Measurements from ENCODE around the gene ADCY7.

The ADCY7 gene

GRCh38 chr16:50252874-50253513 is 13.4 kb upstream of the ADCY7 start:
- H3K4me3 ChIP-seq (ENCODE audit: low read length), result no peak overlapping the region
- H3K27ac ChIP-seq (ENCODE audit: low read length), result no peak overlapping the region
- H3K4me1 ChIP-seq (ENCODE audit: insufficient read depth, low read length), result no peaks in the 10 kb centered on the region
- H3K9ac ChIP-seq (ENCODE audit: low read depth, low read length), result no peak overlapping the region
- H3K36me3 ChIP-seq (ENCODE audit: insufficient read depth, low read depth, low read length), result no peaks in the 10 kb centered on the region
- no peaks in the 10 kb centered on the region for H3K9me3 ChIP-seq (ENCODE audit: insufficient read depth, low read depth, low read length)
- no peaks in the 10 kb centered on the region for H3K27me3 ChIP-seq (ENCODE audit: insufficient read depth, low read length)

DNA sequence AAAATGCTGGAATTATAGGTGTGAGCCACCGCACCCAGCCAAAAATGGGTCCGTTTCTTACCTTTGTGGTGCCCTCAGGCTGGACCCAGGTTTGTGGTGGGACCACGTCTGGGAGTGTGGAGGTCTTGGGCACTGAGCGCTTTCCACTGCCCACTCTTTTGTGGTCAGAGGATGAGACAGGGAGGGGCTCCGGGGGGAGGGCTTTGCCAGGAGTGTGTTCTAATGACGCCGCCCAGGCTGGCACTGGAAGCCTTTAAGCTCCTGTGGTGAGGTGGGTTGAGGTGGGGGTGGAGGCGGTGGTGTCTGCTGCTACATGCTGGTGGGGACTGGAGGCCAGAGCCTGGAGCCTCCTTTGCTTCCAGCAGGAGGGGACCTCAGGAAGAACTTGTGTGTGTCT is 12.8 kb upstream of the ADCY7 start:
- H3K9ac ChIP-seq (ENCODE audit: low read depth, low read length), result no peak overlapping the region
- no peaks in the 10 kb centered on the region for H3K9me3 ChIP-seq (ENCODE audit: insufficient read depth, low read depth, low read length)
- no peak overlapping the region for H3K27ac ChIP-seq (ENCODE audit: low read length)
- no peaks in the 10 kb centered on the region for H3K4me1 ChIP-seq (ENCODE audit: insufficient read depth, low read length)
- no peak overlapping the region for H3K4me3 ChIP-seq (ENCODE audit: low read length)
- no peaks in the 10 kb centered on the region for H3K36me3 ChIP-seq (ENCODE audit: insufficient read depth, low read depth, low read length)
- no peaks in the 10 kb centered on the region for H3K27me3 ChIP-seq (ENCODE audit: insufficient read depth, low read length)

DNA sequence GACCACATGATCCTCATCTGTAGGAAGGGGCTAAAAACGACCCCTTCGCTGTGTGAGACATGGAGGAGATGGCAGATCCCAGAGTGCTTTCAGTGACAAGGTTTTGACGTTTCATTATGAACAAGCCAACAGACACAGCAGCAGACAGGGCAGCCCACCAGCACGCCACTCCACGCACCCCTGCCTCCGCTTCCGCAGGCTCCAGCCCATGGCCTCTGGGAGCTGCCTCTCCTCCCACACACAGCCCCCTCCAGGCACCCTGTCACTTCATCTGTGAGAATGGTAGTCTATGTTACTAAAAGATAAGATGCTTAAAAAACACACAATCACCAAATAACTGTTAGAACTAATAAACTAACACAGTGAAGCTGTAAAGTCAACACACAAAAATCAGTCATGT is 12.3 kb upstream of the ADCY7 start:
- no peaks in the 10 kb centered on the region for H3K9me3 ChIP-seq (ENCODE audit: insufficient read depth, low read depth, low read length)
- no peaks in the 10 kb centered on the region for H3K27me3 ChIP-seq (ENCODE audit: insufficient read depth, low read length)
- H3K27ac ChIP-seq (ENCODE audit: low read length), result no peak overlapping the region
- H3K4me1 ChIP-seq (ENCODE audit: insufficient read depth, low read length), result no peaks in the 10 kb centered on the region
- H3K36me3 ChIP-seq (ENCODE audit: insufficient read depth, low read depth, low read length), result no peaks in the 10 kb centered on the region
- H3K9ac ChIP-seq (ENCODE audit: low read depth, low read length), result no peak overlapping the region
- no peak overlapping the region for H3K4me3 ChIP-seq (ENCODE audit: low read length)

- Histone ChIP-seq H3K4me1 (ENCODE audit: insufficient read depth, low read length) (peaks cover 3% of the 10 kb centered on the region; the same call in 1 of the 2 replicates), H3K36me3 (ENCODE audit: insufficient read depth, low read depth, low read length) (no peaks in the 10 kb centered on the region), H3K4me3 (ENCODE audit: low read length) (no peak overlapping the region), H3K9me3 (ENCODE audit: insufficient read depth, low read depth, low read length) (no peaks in the 10 kb centered on the region), H3K27me3 (ENCODE audit: insufficient read depth, low read length) (no peaks in the 10 kb centered on the region), H3K9ac (ENCODE audit: low read depth, low read length) (no peak overlapping the region), H3K27ac (ENCODE audit: low read length) (no peak overlapping the region)
Observed at GRCh38 chr16:50255538-50255937, 10.8 kb upstream of the ADCY7 start.

GRCh38 chr16:50256604-50257003 is 9.7 kb upstream of the ADCY7 start:
- no peak overlapping the region for H3K4me3 ChIP-seq (ENCODE audit: low read length)
- H3K27me3 ChIP-seq (ENCODE audit: insufficient read depth, low read length), result no peaks in the 10 kb centered on the region
- H3K4me1 ChIP-seq (ENCODE audit: insufficient read depth, low read length), result peaks cover 3% of the 10 kb centered on the region; the same call in 1 of the 2 replicates
- no peak overlapping the region for H3K27ac ChIP-seq (ENCODE audit: low read length)
- H3K9ac ChIP-seq (ENCODE audit: low read depth, low read length), result no peak overlapping the region
- no peaks in the 10 kb centered on the region for H3K36me3 ChIP-seq (ENCODE audit: insufficient read depth, low read depth, low read length)
- H3K9me3 ChIP-seq (ENCODE audit: insufficient read depth, low read depth, low read length), result no peaks in the 10 kb centered on the region

- no peak overlapping the region for H3K4me3 ChIP-seq (ENCODE audit: low read length)
- H3K4me1 ChIP-seq (ENCODE audit: insufficient read depth, low read length), result peaks cover 3% of the 10 kb centered on the region; the same call in 1 of the 2 replicates
- no peaks in the 10 kb centered on the region for H3K27me3 ChIP-seq (ENCODE audit: insufficient read depth, low read length)
- H3K9me3 ChIP-seq (ENCODE audit: insufficient read depth, low read depth, low read length), result no peaks in the 10 kb centered on the region
- H3K36me3 ChIP-seq (ENCODE audit: insufficient read depth, low read depth, low read length), result no peaks in the 10 kb centered on the region
- H3K27ac ChIP-seq (ENCODE audit: low read length), result no peak overlapping the region
- H3K9ac ChIP-seq (ENCODE audit: low read depth, low read length), result no peak overlapping the region
Observed at GRCh38 chr16:50257876-50258275, 8.5 kb upstream of the ADCY7 start.

GRCh38 chr16:50259334-50260205 is 6.8 kb upstream of the ADCY7 start:
- Histone ChIP-seq H3K9me3 (ENCODE audit: insufficient read depth, low read depth, low read length) (no peaks in the 10 kb centered on the region), H3K4me3 (ENCODE audit: low read length) (no peak overlapping the region), H3K36me3 (ENCODE audit: insufficient read depth, low read depth, low read length) (no peaks in the 10 kb centered on the region), H3K9ac (ENCODE audit: low read depth, low read length) (no peak overlapping the region), H3K4me1 (ENCODE audit: insufficient read depth, low read length) (peaks cover 3% of the 10 kb centered on the region; the same call in 1 of the 2 replicates), H3K27ac (ENCODE audit: low read length) (no peak overlapping the region), H3K27me3 (ENCODE audit: insufficient read depth, low read length) (no peaks in the 10 kb centered on the region)

GRCh38 chr16:50260206-50261159 is 5.9 kb upstream of the ADCY7 start:
- no peak overlapping the region for H3K9ac ChIP-seq (ENCODE audit: low read depth, low read length)
- H3K4me1 ChIP-seq (ENCODE audit: insufficient read depth, low read length), result peaks cover 3% of the 10 kb centered on the region; the same call in 1 of the 2 replicates
- no peaks in the 10 kb centered on the region for H3K36me3 ChIP-seq (ENCODE audit: insufficient read depth, low read depth, low read length)
- H3K9me3 ChIP-seq (ENCODE audit: insufficient read depth, low read depth, low read length), result no peaks in the 10 kb centered on the region
- no peaks in the 10 kb centered on the region for H3K27me3 ChIP-seq (ENCODE audit: insufficient read depth, low read length)
- no peak overlapping the region for H3K4me3 ChIP-seq (ENCODE audit: low read length)
- H3K27ac ChIP-seq (ENCODE audit: low read length), result no peak overlapping the region

DNA sequence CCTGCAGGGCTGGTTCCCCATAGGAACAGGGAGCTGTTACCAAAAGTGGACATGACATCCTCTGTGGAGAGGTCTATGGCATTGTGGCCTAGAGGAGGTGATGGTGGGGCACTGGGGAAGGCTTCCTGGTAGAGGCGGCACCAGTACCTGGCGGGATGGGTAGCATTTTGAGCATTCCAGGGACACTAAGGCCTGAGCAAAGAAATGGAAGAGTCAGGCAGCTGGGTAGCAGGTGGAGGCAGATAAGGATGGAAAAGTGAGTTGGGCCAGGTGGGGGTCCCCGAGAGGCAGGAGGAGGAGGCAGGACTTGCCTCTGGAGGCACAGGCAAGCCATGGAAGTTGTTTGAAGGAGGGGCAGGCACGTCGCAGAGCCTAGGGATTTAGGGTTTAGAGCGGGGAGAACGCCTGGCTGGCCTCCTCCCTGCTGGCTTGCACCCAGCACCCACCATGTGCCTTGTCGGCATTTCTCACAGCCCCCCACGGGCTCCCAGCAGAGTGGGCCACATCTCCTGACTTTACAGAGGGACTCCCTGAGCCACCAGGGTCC is 5.1 kb upstream of the ADCY7 start:
- Histone ChIP-seq H3K4me3 (ENCODE audit: low read length) (no peak overlapping the region), H3K27ac (ENCODE audit: low read length) (no peak overlapping the region), H3K9me3 (ENCODE audit: insufficient read depth, low read depth, low read length) (no peaks in the 10 kb centered on the region), H3K27me3 (ENCODE audit: insufficient read depth, low read length) (no peaks in the 10 kb centered on the region), H3K4me1 (ENCODE audit: insufficient read depth, low read length) (peaks cover 3% of the 10 kb centered on the region; the same call in 1 of the 2 replicates), H3K9ac (ENCODE audit: low read depth, low read length) (no peak overlapping the region), H3K36me3 (ENCODE audit: insufficient read depth, low read depth, low read length) (no peaks in the 10 kb centered on the region)

GRCh38 chr16:50261707-50262235 is 4.6 kb upstream of the ADCY7 start:
- no peaks in the 10 kb centered on the region for H3K9me3 ChIP-seq (ENCODE audit: insufficient read depth, low read depth, low read length)
- H3K4me3 ChIP-seq (ENCODE audit: low read length), result no peak overlapping the region

More at GRCh38 chr16:50261707-50262235, 4.6 kb upstream of the ADCY7 start:
- Histone ChIP-seq H3K27ac (ENCODE audit: low read length) (no peak overlapping the region), H3K4me1 (ENCODE audit: insufficient read depth, low read length) (peaks cover 6% of the 10 kb centered on the region; the same call in 1 of the 2 replicates), H3K9ac (ENCODE audit: low read depth, low read length) (no peak overlapping the region), H3K36me3 (ENCODE audit: insufficient read depth, low read depth, low read length) (no peaks in the 10 kb centered on the region), H3K27me3 (ENCODE audit: insufficient read depth, low read length) (no peaks in the 10 kb centered on the region)

All from iPS-20b (cell line).